ENCODE results near the gene COL13A1.

COL13A1 gene

GRCh38 chr10:69955211-69955805 lies 153.6 kb downstream of the COL13A1 start:
- no peak for FAIRE-seq

- no peak for FAIRE-seq
Measured at GRCh38 chr10:69955897-69956740, 154.4 kb downstream of the COL13A1 start.

GRCh38 chr10:69956741-69957230 lies 155.1 kb downstream of the COL13A1 start:
- no peak for FAIRE-seq

GRCh38 chr10:69957241-69957885 lies 155.7 kb downstream of the COL13A1 start:
- FAIRE-seq, result no peak

- no peak for FAIRE-seq
Measured at GRCh38 chr10:69957886-69958555, 156.3 kb downstream of the COL13A1 start.

- FAIRE-seq, result no peak
Measured at GRCh38 chr10:69958556-69958902, 156.8 kb downstream of the COL13A1 start.

GRCh38 chr10:69959911-69960310 lies 158.2 kb downstream of the COL13A1 start:
- no peak for FAIRE-seq

GRCh38 chr10:69960606-69960987 lies 158.9 kb downstream of the COL13A1 start:
- no peak for FAIRE-seq

GRCh38 chr10:69960988-69961880 lies 159.5 kb downstream of the COL13A1 start:
- no peak for FAIRE-seq

GRCh38 chr10:69961881-69962745 lies 160.4 kb downstream of the COL13A1 start:
- no peak for FAIRE-seq

- FAIRE-seq, result no peak
Measured at GRCh38 chr10:69962746-69963135, 161.0 kb downstream of the COL13A1 start.

GRCh38 chr10:69963178-69963834 lies 161.6 kb downstream of the COL13A1 start:
- FAIRE-seq, result no peak

GRCh38 chr10:69963835-69964710 lies 162.4 kb downstream of the COL13A1 start:
- no peak for FAIRE-seq

- FAIRE-seq, result no peak
Measured at GRCh38 chr10:69965086-69965485, 163.4 kb downstream of the COL13A1 start.

GRCh38 chr10:69965919-69966662 lies 164.4 kb downstream of the COL13A1 start:
- FAIRE-seq, result no peak

GRCh38 chr10:69968830-69969229 lies 167.1 kb downstream of the COL13A1 start:
- no peak for FAIRE-seq

- FAIRE-seq, result no peak
Measured at GRCh38 chr10:69969977-69970376, 168.3 kb downstream of the COL13A1 start.

GRCh38 chr10:69972981-69973397 lies 171.3 kb downstream of the COL13A1 start:
- no peak for FAIRE-seq

- no peak for FAIRE-seq
Measured at GRCh38 chr10:69973678-69974077, 172.0 kb downstream of the COL13A1 start.

Data from A204.1 (cell line).